ENCODE measurements around the gene GABBR2. TPM values are rescaled to one million over a fixed set of nuclear protein-coding genes. Genes with fewer than 3 reads are reported as not detected.

Gene GABBR2
- total and polyA plus RNA-seq, 2 of the 8 experiments (the other 6 are each of a cell fraction or from before 2014, with no cell fraction given) = 0.50 to 1.2 TPM

DNA sequence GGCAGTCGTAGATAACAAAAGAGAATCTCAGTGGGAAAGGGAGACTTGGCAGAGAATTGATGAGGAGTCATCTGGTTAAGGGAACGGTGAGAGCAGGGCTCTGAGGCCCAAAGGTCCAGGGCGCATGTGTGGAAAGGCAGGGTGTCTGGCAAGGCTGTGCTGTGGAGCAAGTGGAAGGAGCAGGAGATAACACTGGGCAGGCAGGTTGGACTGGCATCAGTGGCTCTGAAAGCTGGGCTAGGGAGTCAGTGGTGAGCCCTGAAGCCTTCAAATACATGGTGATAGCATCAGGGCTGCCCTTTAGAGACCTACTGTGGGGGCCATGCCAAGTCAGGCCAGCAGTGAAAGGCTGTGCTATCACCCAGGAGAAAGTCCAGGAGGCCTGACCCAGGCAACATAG, 131.3 kb downstream of the GABBR2 start:
- Histone ChIP-seq H4K5ac (ENCODE audit: insufficient read length, low read depth, low read length) (no peak overlapping the region), H2BK15ac (ENCODE audit: low read length) (no peak overlapping the region), H2BK5ac (ENCODE audit: low read depth, low read length) (no peak overlapping the region), H2BK120ac (replicated peaks; ENCODE audit: low read depth, low read length) (no peak overlapping the region), H3K56ac (replicated peaks; ENCODE audit: insufficient read length, low read depth, low read length) (no peak overlapping the region), H4K8ac (ENCODE audit: extremely low read depth, insufficient read depth, low read length) (no peak overlapping the region), H4K91ac (replicated peaks; ENCODE audit: insufficient read length, low read length) (no peak overlapping the region), H2AFZ (ENCODE audit: low read length) (no peak overlapping the region), H3K14ac (ENCODE audit: insufficient read length) (no peak overlapping the region), H3K23me2 (ENCODE audit: low read depth, low read length) (peaks cover 5% of the 10 kb centered on the region; the same call in 1 of the 2 replicates), H3K27ac (ENCODE audit: low read depth, low read length) (no peak overlapping the region), H2BK20ac (ENCODE audit: low read length) (no peak overlapping the region), H3K9me3 (ENCODE audit: insufficient read depth in 2 of 2, low read depth in 1 of 2, low read length in 1 of 2) (no peaks in the 10 kb centered on the region), H3K4me1 (replicated peaks in 1 of 4; ENCODE audit: control insufficient read depth in 3 of 4, insufficient read depth in 4 of 4, low read length in 3 of 4) (no peaks in the 10 kb centered on the region; a peak in 1 of 7 replicates), H3K23ac (ENCODE audit: insufficient read length) (no peak overlapping the region), H3K79me2 (ENCODE audit: control insufficient read depth in 1 of 2, insufficient read depth in 2 of 2, low read length in 2 of 2) (no peaks in the 10 kb centered on the region), H3K36me3 (ENCODE audit: control insufficient read depth in 2 of 4, insufficient read depth in 4 of 4, low read length in 3 of 4) (no peaks in the 10 kb centered on the region), H3K27me3 (replicated peaks in 1 of 4; ENCODE audit: control insufficient read depth in 3 of 4, extremely low read depth in 1 of 4, insufficient read depth in 3 of 4, low read length in 3 of 4) (no peaks in the 10 kb centered on the region), H3K4ac (replicated peaks; ENCODE audit: insufficient read length, low read depth, low read length) (no peak overlapping the region), H2AK5ac (ENCODE audit: low read depth, low read length) (no peak overlapping the region), H3K9ac (replicated peaks in 1 of 4; ENCODE audit: extremely low read depth in 1 of 4, low read depth in 3 of 4, low read length in 3 of 4) (no peak overlapping the region), H3K4me2 (ENCODE audit: insufficient read depth in 1 of 2, low read depth in 2 of 2, low read length in 2 of 2) (no peak overlapping the region), H3K4me3 (ENCODE audit: extremely low read depth in 1 of 4, insufficient read depth in 2 of 4, low read depth in 3 of 4, low read length in 4 of 4) (no peak overlapping the region), H3K79me1 (ENCODE audit: low read depth, low read length) (no peaks in the 10 kb centered on the region), H3K18ac (ENCODE audit: extremely low read depth, low read length) (no peak overlapping the region), H2BK12ac (ENCODE audit: low read depth, low read length) (no peak overlapping the region), H4K20me1 (replicated peaks in 1 of 2; ENCODE audit: control insufficient read depth in 1 of 2, insufficient read depth in 2 of 2, low read length in 2 of 2) (peaks cover 0 to 2% of the 10 kb centered on the region in 2 experiments)
- WGBS, 2 experiments (ENCODE audit: extremely low coverage in 1 of 2, insufficient coverage in 1 of 2, insufficient read length in 1 of 2, insufficient replicate concordance in 2 of 2, low coverage in 1 of 2, low lambda C conversion rate in 2 of 2, missing lambda C conversion rate in 1 of 2) = 88% methylated on average over 3 of the region's 3 CpGs; no CpG with 5 or more reads in 1 of the 2 experiments
- ChIA-PET CTCF (ENCODE audit: partially characterized antibody) (interaction anchor here (0.8 to 1.7 kb wide), 2 partner anchors 19 to 148 kb away, joined by 3 to 4 read pairs; no protein-coding TSS in a partner anchor), POLR2A (ENCODE audit: partially characterized antibody) (no interaction called here)
- FAIRE-seq (no peak), DNase-seq (ENCODE audit: low read depth in 1 of 2, low spot score in 2 of 2) (no peak)
- TF ChIP-seq CREB1 (IDR thresholded peaks at IDR 0.05) (no peak), SIX5 (IDR thresholded peaks at IDR 0.05; ENCODE audit: low read depth, low read length) (no peak), SP1 (IDR thresholded peaks at IDR 0.05; ENCODE audit: low read depth, low read length) (no peak), NANOG (IDR thresholded peaks at IDR 0.05; ENCODE audit: insufficient read depth, low read depth, low read length, poor library complexity, severe bottlenecking) (no peak), NRF1 (IDR thresholded peaks at IDR 0.05; ENCODE audit: low read depth, low read length) (no peak), KDM1A (IDR thresholded peaks at IDR 0.05; ENCODE audit: borderline replicate concordance, low read length) (no peak), SUZ12 (IDR thresholded peaks at IDR 0.05; ENCODE audit: low read length) (no peak), HDAC2 (IDR thresholded peaks at IDR 0.05; ENCODE audit: borderline replicate concordance in 1 of 2, low read depth in 2 of 2, low read length in 2 of 2) (no peak), POLR2A (IDR thresholded peaks at IDR 0.05; ENCODE audit: control extremely low read depth in 1 of 2, low read depth in 2 of 2, low read length in 2 of 2) (no peak), YY1 (IDR thresholded peaks at IDR 0.05; ENCODE audit: low read depth, low read length) (no peak), TCF12 (IDR thresholded peaks at IDR 0.05; ENCODE audit: low read depth, low read length) (no peak), BACH1 (IDR thresholded peaks at IDR 0.05; ENCODE audit: low read length) (no peak)
- TF ChIP-seq, protein P1, sequence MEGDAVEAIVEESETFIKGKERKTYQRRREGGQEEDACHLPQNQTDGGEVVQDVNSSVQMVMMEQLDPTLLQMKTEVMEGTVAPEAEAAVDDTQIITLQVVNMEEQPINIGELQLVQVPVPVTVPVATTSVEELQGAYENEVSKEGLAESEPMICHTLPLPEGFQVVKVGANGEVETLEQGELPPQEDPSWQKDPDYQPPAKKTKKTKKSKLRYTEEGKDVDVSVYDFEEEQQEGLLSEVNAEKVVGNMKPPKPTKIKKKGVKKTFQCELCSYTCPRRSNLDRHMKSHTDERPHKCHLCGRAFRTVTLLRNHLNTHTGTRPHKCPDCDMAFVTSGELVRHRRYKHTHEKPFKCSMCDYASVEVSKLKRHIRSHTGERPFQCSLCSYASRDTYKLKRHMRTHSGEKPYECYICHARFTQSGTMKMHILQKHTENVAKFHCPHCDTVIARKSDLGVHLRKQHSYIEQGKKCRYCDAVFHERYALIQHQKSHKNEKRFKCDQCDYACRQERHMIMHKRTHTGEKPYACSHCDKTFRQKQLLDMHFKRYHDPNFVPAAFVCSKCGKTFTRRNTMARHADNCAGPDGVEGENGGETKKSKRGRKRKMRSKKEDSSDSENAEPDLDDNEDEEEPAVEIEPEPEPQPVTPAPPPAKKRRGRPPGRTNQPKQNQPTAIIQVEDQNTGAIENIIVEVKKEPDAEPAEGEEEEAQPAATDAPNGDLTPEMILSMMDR (IDR thresholded peaks at IDR 0.05; ENCODE audit: control extremely low read depth in 1 of 3, insufficient read depth in 1 of 3, low read depth in 1 of 3, low read length in 3 of 3) = no peak

Data from H1 (cell line).